HG02763 (cell line): ENCODE data around the gene SERP2.

Experiments
- ATAC-seq: cut with Tn5 transposase; IDR thresholded peaks from one replicate; pipeline ENCODE4 v1.9.1; 2021; ENCODE audit warnings: mild to moderate bottlenecking, moderate library complexity; ENCODE audit not compliant: unreplicated experiment

SERP2 gene

GRCh38 chr13:44431150-44431549, 57.5 kb downstream of the SERP2 start:
- ATAC-seq, result no peak

- ATAC-seq, result no peak
These were observed 59.0 kb downstream of the SERP2 start for GRCh38 chr13:44432650-44433049.

- no peak for ATAC-seq
These were observed 60.5 kb downstream of the SERP2 start for GRCh38 chr13:44433863-44434765.

GRCh38 chr13:44434766-44435141, 61.1 kb downstream of the SERP2 start:
- ATAC-seq, result no peak

- peak; percentile 69 for ATAC-seq
These were observed 61.7 kb downstream of the SERP2 start for GRCh38 chr13:44435142-44435918.

GRCh38 chr13:44435919-44436510, 62.4 kb downstream of the SERP2 start:
- no peak for ATAC-seq

GRCh38 chr13:44436589-44437337, 63.1 kb downstream of the SERP2 start:
- no peak for ATAC-seq

- no peak for ATAC-seq
These were observed 64.0 kb downstream of the SERP2 start for GRCh38 chr13:44437356-44438233.

GRCh38 chr13:44438234-44438579, 64.6 kb downstream of the SERP2 start:
- ATAC-seq, result no peak

- ATAC-seq, result no peak
These were observed 65.9 kb downstream of the SERP2 start for GRCh38 chr13:44439452-44440024.

- no peak for ATAC-seq
These were observed 66.5 kb downstream of the SERP2 start for GRCh38 chr13:44440046-44440608.
